Mesenteric fat pad (tissue), 1 donor: ENCODE measurements around the gene ATP5ME. TPM values are rescaled to one million over a fixed set of nuclear protein-coding genes. Genes with fewer than 3 reads are reported as not detected.

Experiments
- DNase-seq: peaks from one replicate; pipeline ENCODE4 v3.0.0-alpha.2; 2020; ENCODE audit warnings: low spot score
- total RNA-seq: library from RNA; stranded (reverse); fragmentation: NEBNext Ultra II Directional; extraction: Animal tissue kit (Norgen Biotek cat#: 25700); gene quantifications from one replicate; pipeline ENCODE4 v1.2.1, GENCODE V29; 2021
- donor health status: DM: yes; HTN: yes; CAD: no.

Gene ATP5ME
- total RNA-seq, 1 donor from 2014 or later: 210 TPM

- peak; percentile 80 for DNase-seq
Measured at GRCh38 chr4:622996-623913, 50.8 kb downstream of the ATP5ME start.

Other genes with a start within 250 kb of the ATP5ME start
- 18.2 TPM for gene ZNF721, start 175.1 kb downstream of the ATP5ME start, total RNA-seq
- 45.1 TPM for gene PIGG, start 175.1 kb downstream of the ATP5ME start, total RNA-seq
- not detected for gene TMEM271, start 98.0 kb downstream of the ATP5ME start, total RNA-seq
- 2.9 TPM for gene PDE6B, start 48.7 kb downstream of the ATP5ME start, total RNA-seq
- 16.5 TPM for gene MYL5, start 266 bp upstream of the ATP5ME start, total RNA-seq
- 19.0 TPM for gene SLC49A3, start 14.9 kb upstream of the ATP5ME start, total RNA-seq
- 34.7 TPM for gene PCGF3, start 31.6 kb upstream of the ATP5ME start, total RNA-seq
- 3.0 TPM for gene CPLX1, start 151.9 kb upstream of the ATP5ME start, total RNA-seq